Mucosa of descending colon (tissue), 3 donors: ENCODE data around the gene FAM234B. TPM values are rescaled to one million over a fixed set of nuclear protein-coding genes. Genes with fewer than 3 reads are reported as not detected.

Experiments used
- ATAC-seq: fragments of 200-7000 bp; cut with Tn5 transposase; one replicate; pipeline ENCODE4 v1.9.1; 2020; ENCODE audit warnings: mild to moderate bottlenecking, moderate library complexity
- DNase-seq, 3 donors: peaks; one replicate each; pipeline ENCODE4 v3.0.0-alpha.2; 2020
- H3K36me3 ChIP-seq: fragments of 200-600 bp; one replicate; pipeline ENCODE4 v1.8.0; 2021; ENCODE audit warnings: low read depth, mild to moderate bottlenecking
- H3K4me1 ChIP-seq: fragments of 200-600 bp; one replicate; pipeline ENCODE4 v1.8.0; 2021; ENCODE audit warnings: low read depth, mild to moderate bottlenecking
- H3K4me3 ChIP-seq: fragments of 200-600 bp; one replicate; pipeline ENCODE4 v1.8.0; 2021; ENCODE audit warnings: mild to moderate bottlenecking
- H3K9me3 ChIP-seq: fragments of 200-600 bp; one replicate; pipeline ENCODE4 v1.8.0; 2021; ENCODE audit warnings: mild to moderate bottlenecking
- intact Hi-C, 2 donors: fragments of 100-400 bp; cut with DNase I in 1 of 2; cut with micrococcal nuclease in 1 of 2; formaldehyde crosslinking; loops; one replicate each; pipeline versions ENCODE4 v1.11.0 to v1.11.1; 2022; cut with DNase I, micrococcal nuclease
- total RNA-seq, 3 donors: library from RNA; stranded (reverse); fragmentation: NEBNext Ultra II Directional in 2 of 3; extraction: Animal tissue kit (Norgen Biotek cat#: 25700) in 2 of 3; gene quantifications; one replicate each; pipeline versions ENCODE4 v1.2.1 to v1.2.4, GENCODE V29; 2021 to 2023
- TF ChIP-seq, protein P1 (sequence below): fragments of 200-600 bp; IDR thresholded peaks from one replicate; pipeline ENCODE4 v1.8.0; 2022; ENCODE audit warnings: antibody characterized with exemption, mild to moderate bottlenecking
- donor health status: DM: no; HTN: no; CAD: no; lungs with moderate emphysema.
- donor health status: DM: no; HTN: no; CAD: no.
- donor health status: DM: no; HTN: yes; CAD: no.

The FAM234B gene
- total RNA-seq, 3 donors from 2014 or later = 1.4 to 3.4 (median 1.9) TPM

DNA sequence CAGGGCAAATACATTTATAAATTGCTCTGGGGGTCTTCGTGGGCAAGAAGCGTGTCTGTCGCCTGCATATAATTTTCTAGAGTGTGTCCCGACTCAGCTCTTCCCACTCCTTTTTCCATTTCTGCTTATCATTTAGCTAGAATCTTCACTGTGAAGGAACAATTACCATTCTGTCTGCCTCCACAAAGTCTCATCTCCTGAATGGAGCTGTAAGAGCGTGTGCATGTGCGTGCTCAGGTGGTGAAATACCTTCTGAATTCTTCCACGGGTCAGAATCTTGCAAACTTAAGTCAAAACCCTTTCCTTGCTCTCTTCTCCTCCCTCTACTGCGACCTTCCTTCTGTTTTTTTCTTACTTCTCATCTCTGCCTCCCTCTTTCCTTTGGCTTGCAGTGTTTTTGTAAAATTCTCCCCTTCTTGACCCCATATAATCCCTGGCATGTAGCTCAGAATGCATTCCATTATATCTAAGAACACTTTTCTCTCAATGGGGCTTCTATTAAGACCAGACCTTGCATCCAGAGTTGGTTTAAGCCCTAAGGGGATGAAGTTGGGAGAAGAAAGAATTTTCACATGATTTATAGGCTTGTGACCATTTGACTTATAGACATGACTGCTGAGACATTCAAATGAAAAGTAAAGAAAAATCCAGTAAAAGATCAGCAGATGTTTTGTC, 84.2 kb downstream of the FAM234B start:
- TF ChIP-seq, protein P1, sequence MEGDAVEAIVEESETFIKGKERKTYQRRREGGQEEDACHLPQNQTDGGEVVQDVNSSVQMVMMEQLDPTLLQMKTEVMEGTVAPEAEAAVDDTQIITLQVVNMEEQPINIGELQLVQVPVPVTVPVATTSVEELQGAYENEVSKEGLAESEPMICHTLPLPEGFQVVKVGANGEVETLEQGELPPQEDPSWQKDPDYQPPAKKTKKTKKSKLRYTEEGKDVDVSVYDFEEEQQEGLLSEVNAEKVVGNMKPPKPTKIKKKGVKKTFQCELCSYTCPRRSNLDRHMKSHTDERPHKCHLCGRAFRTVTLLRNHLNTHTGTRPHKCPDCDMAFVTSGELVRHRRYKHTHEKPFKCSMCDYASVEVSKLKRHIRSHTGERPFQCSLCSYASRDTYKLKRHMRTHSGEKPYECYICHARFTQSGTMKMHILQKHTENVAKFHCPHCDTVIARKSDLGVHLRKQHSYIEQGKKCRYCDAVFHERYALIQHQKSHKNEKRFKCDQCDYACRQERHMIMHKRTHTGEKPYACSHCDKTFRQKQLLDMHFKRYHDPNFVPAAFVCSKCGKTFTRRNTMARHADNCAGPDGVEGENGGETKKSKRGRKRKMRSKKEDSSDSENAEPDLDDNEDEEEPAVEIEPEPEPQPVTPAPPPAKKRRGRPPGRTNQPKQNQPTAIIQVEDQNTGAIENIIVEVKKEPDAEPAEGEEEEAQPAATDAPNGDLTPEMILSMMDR = no peak
- DNase-seq (no peak), ATAC-seq (no peak)
- Histone ChIP-seq H3K36me3 (no peaks in the 10 kb centered on the region), H3K9me3 (no peaks in the 10 kb centered on the region), H3K4me1 (no peaks in the 10 kb centered on the region), H3K4me3 (no peak overlapping the region)
- intact Hi-C loops = no loop called here

DNA sequence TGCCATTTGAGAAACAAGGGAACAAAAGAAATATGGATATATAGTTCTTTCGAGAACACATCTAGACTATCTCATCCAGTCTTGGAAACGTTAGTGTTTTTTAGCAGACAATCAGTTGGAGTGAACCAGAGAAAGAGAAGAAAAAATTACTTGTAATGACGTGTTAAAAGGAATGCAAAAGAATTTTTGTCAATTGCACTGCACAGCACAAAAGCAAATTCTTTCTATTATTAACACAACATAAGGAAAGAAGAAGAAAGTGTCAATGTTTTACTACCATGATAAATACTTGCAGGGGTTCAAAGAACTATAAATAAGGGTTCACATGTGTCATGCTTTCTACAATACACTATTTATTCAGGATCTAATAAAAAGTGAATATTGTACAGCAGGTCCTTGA, 86.8 kb downstream of the FAM234B start:
- DNase-seq (no peak), ATAC-seq (no peak)
- Histone ChIP-seq H3K4me1 (no peaks in the 10 kb centered on the region), H3K36me3 (no peaks in the 10 kb centered on the region), H3K4me3 (no peak overlapping the region), H3K9me3 (no peaks in the 10 kb centered on the region)
- TF ChIP-seq, protein P1 = no peak
- intact Hi-C loops = no loop called here

Other genes starting within 250 kb of the FAM234B start
- gene DDX47, start 231.0 kb upstream of the FAM234B start, total RNA-seq = 10 to 100 TPM; 35.0 to 45.4 (median 40.9) TPM
- gene GPRC5A, start 152.8 kb upstream of the FAM234B start, total RNA-seq = 100 to 1,000 TPM; 136 to 326 (median 320) TPM
- gene GPRC5D, start 92.2 kb upstream of the FAM234B start, total RNA-seq = not detected
- gene HEBP1, start 44.1 kb upstream of the FAM234B start, total RNA-seq = 10 to 100 TPM; 46.0 to 68.1 (median 62.1) TPM
- gene GSG1, start 59.3 kb downstream of the FAM234B start, total RNA-seq = not detected
- 100 to 1,000 TPM; 245 to 680 (median 667) TPM for gene EMP1, start 152.3 kb downstream of the FAM234B start, total RNA-seq